Motor neuron (in vitro differentiated cells): ENCODE data around the gene SCRN1. TPM values are rescaled to one million over a fixed set of nuclear protein-coding genes. Genes with fewer than 3 reads are reported as not detected.
A peak's percentile ranks its signal among the peaks of the same experiment; 100 is the strongest.

Experiments
- ATAC-seq, 8 experiments: fragments of 200-7000 bp; cut with Tn5 transposase; replicated peaks in 6 of 8; 2 replicates each; pipeline ENCODE4 v1.8.0; 2021; ENCODE audit warnings: mild to moderate bottlenecking in 8 of 8, moderate library complexity in 8 of 8
- H3K27ac ChIP-seq, 2 donors: fragments of 250-450 bp; sonication (Bioruptor Pico); 2 replicates each; pipeline ENCODE4 v1.9.0; 2021; ENCODE audit warnings: antibody characterized with exemption in 2 of 2, mild to moderate bottlenecking in 2 of 2, moderate library complexity in 1 of 2
- H3K4me1 ChIP-seq, 2 donors: fragments of 250-450 bp; sonication (Bioruptor Pico); replicated peaks in 1 of 2; 2 replicates each; pipeline ENCODE4 v1.6.1; 2021; ENCODE audit warnings: antibody characterized with exemption in 2 of 2, mild to moderate bottlenecking in 2 of 2, moderate library complexity in 1 of 2
- H3K4me3 ChIP-seq, 5 donors: fragments of 250-450 bp; sonication (Bioruptor Pico); 2 replicates each; pipeline ENCODE4 v1.9.0; 2021; ENCODE audit warnings: antibody characterized with exemption in 5 of 5, mild to moderate bottlenecking in 5 of 5, moderate library complexity in 4 of 5
- WGBS, 10 experiments: fragments of 450-650 bp; shearing (Covaris generic); methylation state at CpG; one replicate each; pipeline ENCODE4 v1.0.0; 2022; 5-methylcytosine and 5-hydroxymethylcytosine counted together
- in situ Hi-C, 9 experiments: fragments of 400-800 bp; cut with MboI; loops; one replicate each; pipeline ENCODE4 v1.15.0; 2021; ENCODE audit warnings: low sequenced_read_pairs in 9 of 9, low pct_unique_long_range_greater_than_20kb in 2 of 9; ENCODE audit not compliant: unreplicated experiment in 9 of 9
- total RNA-seq, 8 experiments: library from RNA; unstranded; fragments of 300-600 nt; gene quantifications; 2 replicates each; pipeline versions ENCODE4 v1.2.3 to v1.2.4, GENCODE V29; 2022

Gene SCRN1
- total RNA-seq, 8 experiments from 2014 or later, result 18.1 to 162 (median 106) TPM

GRCh38 chr7:29871787-29872398 is 117.7 kb downstream of the SCRN1 start:
- WGBS, 10 experiments, result 28 to 83% (median 67%) methylated on average over 1 to 5 of the region's 5 CpGs
- H3K4me1 ChIP-seq, result peaks cover 2 to 4% of the 10 kb centered on the region in 2 donors
- no peak overlapping the region for H3K27ac ChIP-seq
- H3K4me3 ChIP-seq, result no peak overlapping the region
- peak in 1 of 8 experiments; percentile 50 for ATAC-seq
- in situ Hi-C loops, result loop anchor here in 1 of 9 experiments (25.0 kb wide), 1 partner anchor 235 kb away; no protein-coding TSS in a partner anchor

Other genes starting within 250 kb of the SCRN1 start
- 1 to 10 TPM in 5 of 8 experiments, under 1 TPM in 3; 0.18 to 5.4 (median 2.2) TPM for gene WIPF3, start 183.3 kb downstream of the SCRN1 start, total RNA-seq
- gene FKBP14, start 36.9 kb upstream of the SCRN1 start, total RNA-seq, result 10 to 100 TPM in 4 of 8 experiments, 1 to 10 TPM in 4; 5.1 to 39.3 (median 18.5) TPM
- 10 to 100 TPM in 7 of 8 experiments, 1 to 10 TPM in 1; 7.7 to 35.3 (median 24.7) TPM for gene PLEKHA8, start 38.6 kb upstream of the SCRN1 start, total RNA-seq
- gene MTURN, start 145.2 kb upstream of the SCRN1 start, total RNA-seq, result 100 to 1,000 TPM in 1 of 8 experiments, 10 to 100 TPM in 7; 18.1 to 121 (median 40.8) TPM